Measurements from ENCODE around the gene LMCD1.

LMCD1 gene

GRCh38 chr3:8501371-8502131, at the start of gene LMCD1:
Gene LMCD1 (plus strand): TSS chr3:8501823. CDS start chr3:8501939, 116 bp downstream.
- peak; percentile 75 for DNase-seq (ENCODE audit: low read depth)

GRCh38 chr3:8452112-8452511, 49.5 kb upstream of the LMCD1 start:
- DNase-seq (ENCODE audit: low read depth): no peak

GRCh38 chr3:8453153-8453552, 48.5 kb upstream of the LMCD1 start:
- DNase-seq (ENCODE audit: low read depth): no peak

GRCh38 chr3:8455526-8456411, 45.9 kb upstream of the LMCD1 start:
- no peak for DNase-seq (ENCODE audit: low read depth)

- DNase-seq (ENCODE audit: low read depth): no peak
These were observed 45.2 kb upstream of the LMCD1 start for GRCh38 chr3:8456412-8456811.

- DNase-seq (ENCODE audit: low read depth): no peak
These were observed 44.6 kb upstream of the LMCD1 start for GRCh38 chr3:8457039-8457438.

- DNase-seq (ENCODE audit: low read depth): no peak
These were observed 43.4 kb upstream of the LMCD1 start for GRCh38 chr3:8458238-8458661.

- peak; percentile 92 for DNase-seq (ENCODE audit: low read depth)
These were observed 42.9 kb upstream of the LMCD1 start for GRCh38 chr3:8458711-8459110.

- no peak for DNase-seq (ENCODE audit: low read depth)
These were observed 41.4 kb upstream of the LMCD1 start for GRCh38 chr3:8460050-8460708.

GRCh38 chr3:8460815-8461456, 40.7 kb upstream of the LMCD1 start:
- DNase-seq (ENCODE audit: low read depth): no peak

GRCh38 chr3:8464668-8465067, 37.0 kb upstream of the LMCD1 start:
- DNase-seq (ENCODE audit: low read depth): no peak

- DNase-seq (ENCODE audit: low read depth): no peak
These were observed 35.1 kb upstream of the LMCD1 start for GRCh38 chr3:8466526-8466925.

- DNase-seq (ENCODE audit: low read depth): no peak
These were observed 30.8 kb upstream of the LMCD1 start for GRCh38 chr3:8470801-8471200.

- DNase-seq (ENCODE audit: low read depth): no peak
These were observed 29.1 kb upstream of the LMCD1 start for GRCh38 chr3:8472549-8472948.

GRCh38 chr3:8473029-8473428, 28.6 kb upstream of the LMCD1 start:
- no peak for DNase-seq (ENCODE audit: low read depth)

GRCh38 chr3:8473990-8474389, 27.6 kb upstream of the LMCD1 start:
- DNase-seq (ENCODE audit: low read depth): no peak

- no peak for DNase-seq (ENCODE audit: low read depth)
These were observed 26.6 kb upstream of the LMCD1 start for GRCh38 chr3:8474991-8475390.

GRCh38 chr3:8480699-8481098, 20.9 kb upstream of the LMCD1 start:
- DNase-seq (ENCODE audit: low read depth): no peak

- no peak for DNase-seq (ENCODE audit: low read depth)
These were observed 20.2 kb upstream of the LMCD1 start for GRCh38 chr3:8481380-8481779.

GRCh38 chr3:8482263-8482662, 19.4 kb upstream of the LMCD1 start:
- no peak for DNase-seq (ENCODE audit: low read depth)

GRCh38 chr3:8482960-8483665, 18.5 kb upstream of the LMCD1 start:
- DNase-seq (ENCODE audit: low read depth): peak; percentile 87
